Measurements from ENCODE around the gene PUM2. TPM values are rescaled to one million over a fixed set of nuclear protein-coding genes. Genes with fewer than 3 reads are reported as not detected.
"Not testable (repeated sequence)": the region's sequence is repeated elsewhere in the genome, so short reads cannot be mapped to it uniquely, and the experiment has no call there.

The PUM2 gene
- polyA plus RNA-seq, 1 donor (not counting 4 experiments of a cell fraction or from before 2014, with no cell fraction given) = 47.5 TPM

- Histone ChIP-seq H3K4me2 (ENCODE audit: control insufficient read depth, extremely low read depth, insufficient read depth, low read depth, low read length) (no peak overlapping the region), H4K20me1 (ENCODE audit: control insufficient read depth, extremely low read depth, insufficient read depth, low read length) (no peaks in the 10 kb centered on the region), H3K27ac (ENCODE audit: control insufficient read depth, insufficient read depth, low read length) (no peak overlapping the region), H3K9me1 (ENCODE audit: control insufficient read depth, extremely low read depth, insufficient read depth, low read length) (no peaks in the 10 kb centered on the region), H3K4me3 (ENCODE audit: control insufficient read depth in 2 of 3, extremely low read depth in 1 of 3, insufficient read depth in 2 of 3, low read depth in 1 of 3, low read length in 3 of 3) (no peak overlapping the region), H3K9ac (ENCODE audit: control insufficient read depth, extremely low read depth, insufficient read depth, low read length) (no peak overlapping the region), H3K4me1 (ENCODE audit: control insufficient read depth, extremely low read depth, insufficient read depth, low read length) (peaks cover 6% of the 10 kb centered on the region), H3K36me3 (ENCODE audit: control insufficient read depth in 2 of 2, extremely low read depth in 1 of 2, insufficient read depth in 2 of 2, low read length in 2 of 2) (peaks cover 4 to 20% of the 10 kb centered on the region in 2 experiments), H3K9me3 (ENCODE audit: control insufficient read depth, low read depth, low read length) (no peaks in the 10 kb centered on the region), H2AFZ (ENCODE audit: control insufficient read depth, low read length) (no peak overlapping the region), H3K79me2 (ENCODE audit: control insufficient read depth, insufficient read depth, low read length) (no peaks in the 10 kb centered on the region), H3K27me3 (ENCODE audit: control insufficient read depth, extremely low read depth, insufficient read depth, low read length) (no peaks in the 10 kb centered on the region)
- dilution Hi-C loops (cut with MboI; ENCODE audit: extremely low pct_ligation_motif_present, low sequenced_read_pairs) = no loop called here
- FAIRE-seq (no peak), DNase-seq (ENCODE audit: low read depth, low spot score) (no peak)
- no peak for TF ChIP-seq EZH2 (IDR thresholded peaks at IDR 0.05; ENCODE audit: low read length)
- no peak for TF ChIP-seq CTCF (optimal IDR thresholded peaks at IDR 0.05 in 1 of 3, IDR thresholded peaks at IDR 0.05 in 1 of 3, conservative IDR thresholded peaks at IDR 0.05 in 1 of 3; ENCODE audit: extremely low read depth in 1 of 3, insufficient read depth in 2 of 3, low read length in 3 of 3)
These were observed 103.6 kb downstream of the PUM2 start for GRCh38 chr2:20247084-20247483.

- H2AFZ ChIP-seq (ENCODE audit: control insufficient read depth, low read length); H3K4me1 ChIP-seq (ENCODE audit: control insufficient read depth, extremely low read depth, insufficient read depth, low read length); H3K36me3 ChIP-seq (ENCODE audit: control insufficient read depth in 2 of 2, extremely low read depth in 1 of 2, insufficient read depth in 2 of 2, low read length in 2 of 2); H3K27me3 ChIP-seq (ENCODE audit: control insufficient read depth, extremely low read depth, insufficient read depth, low read length); DNase-seq (ENCODE audit: low read depth, low spot score); H3K9me3 ChIP-seq (ENCODE audit: control insufficient read depth, low read depth, low read length); H3K4me2 ChIP-seq (ENCODE audit: control insufficient read depth, extremely low read depth, insufficient read depth, low read depth, low read length); FAIRE-seq; H3K9me1 ChIP-seq (ENCODE audit: control insufficient read depth, extremely low read depth, insufficient read depth, low read length); H4K20me1 ChIP-seq (ENCODE audit: control insufficient read depth, extremely low read depth, insufficient read depth, low read length); H3K9ac ChIP-seq (ENCODE audit: control insufficient read depth, extremely low read depth, insufficient read depth, low read length); dilution Hi-C loops (cut with MboI; ENCODE audit: extremely low pct_ligation_motif_present, low sequenced_read_pairs); H3K79me2 ChIP-seq (ENCODE audit: control insufficient read depth, insufficient read depth, low read length); H3K27ac ChIP-seq (ENCODE audit: control insufficient read depth, insufficient read depth, low read length); H3K4me3 ChIP-seq (ENCODE audit: control insufficient read depth in 2 of 3, extremely low read depth in 1 of 3, insufficient read depth in 2 of 3, low read depth in 1 of 3, low read length in 3 of 3): not testable (repeated sequence)
These were observed 107.0 kb downstream of the PUM2 start for GRCh38 chr2:20243637-20244036.

- Histone ChIP-seq H4K20me1 (ENCODE audit: control insufficient read depth, extremely low read depth, insufficient read depth, low read length) (no peaks in the 10 kb centered on the region), H3K9me1 (ENCODE audit: control insufficient read depth, extremely low read depth, insufficient read depth, low read length) (no peaks in the 10 kb centered on the region), H3K4me3 (ENCODE audit: control insufficient read depth in 2 of 3, extremely low read depth in 1 of 3, insufficient read depth in 2 of 3, low read depth in 1 of 3, low read length in 3 of 3) (no peak overlapping the region), H3K4me1 (ENCODE audit: control insufficient read depth, extremely low read depth, insufficient read depth, low read length) (peaks cover 6% of the 10 kb centered on the region), H3K27ac (ENCODE audit: control insufficient read depth, insufficient read depth, low read length) (no peak overlapping the region), H3K36me3 (ENCODE audit: control insufficient read depth in 2 of 2, extremely low read depth in 1 of 2, insufficient read depth in 2 of 2, low read length in 2 of 2) (peaks cover 0 to 7% of the 10 kb centered on the region in 2 experiments), H3K27me3 (ENCODE audit: control insufficient read depth, extremely low read depth, insufficient read depth, low read length) (no peaks in the 10 kb centered on the region), H3K9ac (ENCODE audit: control insufficient read depth, extremely low read depth, insufficient read depth, low read length) (no peak overlapping the region), H3K4me2 (ENCODE audit: control insufficient read depth, extremely low read depth, insufficient read depth, low read depth, low read length) (no peak overlapping the region), H3K9me3 (ENCODE audit: control insufficient read depth, low read depth, low read length) (no peaks in the 10 kb centered on the region), H2AFZ (ENCODE audit: control insufficient read depth, low read length) (no peak overlapping the region), H3K79me2 (ENCODE audit: control insufficient read depth, insufficient read depth, low read length) (no peaks in the 10 kb centered on the region)
- dilution Hi-C loops (cut with MboI; ENCODE audit: extremely low pct_ligation_motif_present, low sequenced_read_pairs) = no loop called here
- DNase-seq (ENCODE audit: low read depth, low spot score) = no peak
- FAIRE-seq = no peak
- no peak for TF ChIP-seq CTCF (optimal IDR thresholded peaks at IDR 0.05 in 1 of 3, IDR thresholded peaks at IDR 0.05 in 1 of 3, conservative IDR thresholded peaks at IDR 0.05 in 1 of 3; ENCODE audit: extremely low read depth in 1 of 3, insufficient read depth in 2 of 3, low read length in 3 of 3)
- TF ChIP-seq EZH2 (IDR thresholded peaks at IDR 0.05; ENCODE audit: low read length) = no peak
These were observed 107.8 kb downstream of the PUM2 start for GRCh38 chr2:20242727-20243377.
